GM12878 (cell line): Measurements from ENCODE around the gene GSAP. TPM values are rescaled to one million over a fixed set of nuclear protein-coding genes. Genes with fewer than 3 reads are reported as not detected.

ENCODE experiments used
- ATAC-seq: fragments of 200-7000 bp; cut with Tn5 transposase; 3 replicates; pipeline ENCODE4 v1.9.1; 2020; ENCODE audit warnings: mild to moderate bottlenecking, moderate library complexity
- BruUV-seq: library from RNA; stranded (reverse); fragments of 400-500 nt; replicated peaks from 2 replicates; lab custom pipeline; 2021; lab: Mats Ljungman, UMichigan
- CTCF ChIA-PET: fragments of 300-600 bp; sonication (Branson Sonifier 250); formaldehyde crosslinking; extraction: SDS; loops from one replicate; lab custom pipeline; 2021; ENCODE audit warnings: inconsistent platforms; lab: Yijun Ruan, JAX
- POLR2A ChIA-PET: fragments of 350-600 bp; formaldehyde crosslinking; extraction: SDS; loops from one replicate; lab custom pipeline; 2021; ENCODE audit warnings: inconsistent platforms; lab: Charles Lee
- RAD21 ChIA-PET: fragments of 300-600 bp; sonication (Branson Sonifier 250); formaldehyde crosslinking; loops from one replicate; lab custom pipeline; 2023; ENCODE audit warnings: antibody characterized with exemption; ENCODE audit not compliant: unreplicated experiment; lab: Charles Lee
- SMC1A ChIA-PET: fragments of 300-600 bp; sonication (Branson Sonifier 250); formaldehyde crosslinking; loops from one replicate; lab custom pipeline; 2023; ENCODE audit not compliant: unreplicated experiment, uncharacterized antibody; lab: Charles Lee
- DNase-seq: peaks from one replicate; pipeline ENCODE4 v3.0.0-alpha.2; 2011; ENCODE audit warnings: low read depth, low spot score
- FAIRE-seq: peaks from 3 replicates; lab custom pipeline; 2011; peaks lifted over from hg19 to GRCh38; lab: Jason Lieb, UNC
- H2AFZ ChIP-seq: 2 replicates; pipeline ENCODE4 v1.6.0; 2011; ENCODE audit warnings: low read depth, low read length, control low read depth; ENCODE audit not compliant: control insufficient read depth
- H3K27ac ChIP-seq: 2 replicates; pipeline ENCODE4 v1.5.1; 2011; ENCODE audit warnings: control low read depth; ENCODE audit not compliant: control insufficient read depth, insufficient read depth
- H3K27me3 ChIP-seq, 2 experiments: replicated peaks in 1 of 2; 2 replicates each; pipeline versions ENCODE4 v1.6.0 to v1.6.1; 2011; ENCODE audit warnings: low read length in 1 of 2; ENCODE audit not compliant: control insufficient read depth in 2 of 2, insufficient read depth in 2 of 2
- H3K36me3 ChIP-seq, 2 experiments: 2 replicates each; pipeline ENCODE4 v1.5.1; 2011; ENCODE audit warnings: low read length in 1 of 2; ENCODE audit not compliant: control insufficient read depth in 2 of 2, insufficient read depth in 2 of 2
- H3K4me1 ChIP-seq: 2 replicates; pipeline ENCODE4 v1.6.1; 2011; ENCODE audit warnings: mild to moderate bottlenecking, low read length, moderate library complexity, mixed read lengths; ENCODE audit not compliant: control insufficient read depth, insufficient read depth
- H3K4me2 ChIP-seq: 2 replicates; pipeline ENCODE4 v1.6.0; 2011; ENCODE audit warnings: control low read depth; ENCODE audit not compliant: control insufficient read depth, insufficient read depth
- H3K4me3 ChIP-seq: fragments of 200-600 bp; sonication (generic); 2 replicates; pipeline ENCODE4 v1.5.1; 2016
- H3K79me2 ChIP-seq: 2 replicates; pipeline ENCODE4 v1.6.0; 2011; ENCODE audit warnings: low read length; ENCODE audit not compliant: control insufficient read depth, insufficient read depth
- H3K9ac ChIP-seq: 2 replicates; pipeline ENCODE4 v1.8.0; 2011; ENCODE audit warnings: low read length, control low read depth, mixed read lengths; ENCODE audit not compliant: control insufficient read depth, insufficient read depth
- H3K9me3 ChIP-seq: replicated peaks from 3 replicates; pipeline ENCODE4 v1.5.1; 2011; ENCODE audit warnings: mild to moderate bottlenecking, low read length; ENCODE audit not compliant: control insufficient read depth, insufficient read depth
- H4K20me1 ChIP-seq: 2 replicates; pipeline ENCODE4 v1.6.0; 2011; ENCODE audit not compliant: control insufficient read depth, insufficient read depth
- IRF3 ChIP-seq: fragments of 450-650 bp; IDR thresholded peaks from 2 replicates; pipeline ENCODE4 v1.6.1; 2014; ENCODE audit warnings: mild to moderate bottlenecking
- MTA2 ChIP-seq: fragments of 450-650 bp; IDR thresholded peaks from 2 replicates; pipeline ENCODE4 v1.6.1; 2016; ENCODE audit warnings: low read depth, mild to moderate bottlenecking, moderate library complexity
- MTA3 ChIP-seq: IDR thresholded peaks from 2 replicates; pipeline ENCODE4 v1.6.1; 2012; ENCODE audit warnings: low read length, inconsistent platforms, borderline replicate concordance
- PKNOX1 ChIP-seq: fragments of 450-650 bp; IDR thresholded peaks from 2 replicates; pipeline ENCODE4 v1.6.1; 2016; ENCODE audit warnings: mild to moderate bottlenecking
- RAD21 ChIP-seq: IDR thresholded peaks from 2 replicates; pipeline ENCODE4 v1.6.1; 2011; ENCODE audit warnings: mild to moderate bottlenecking, low read depth, low read length, moderate library complexity; ENCODE audit not compliant: insufficient read depth
- RFX5 ChIP-seq: IDR thresholded peaks from 2 replicates; pipeline ENCODE4 v1.6.1; 2011; ENCODE audit warnings: low read depth, low read length, improper control_type of control experiment
- TCF12 ChIP-seq: IDR thresholded peaks from 2 replicates; pipeline ENCODE4 v1.6.1; 2011; ENCODE audit warnings: low read depth, mild to moderate bottlenecking, low read length
- ZNF207 ChIP-seq: fragments of 450-650 bp; IDR thresholded peaks from 2 replicates; pipeline ENCODE4 v1.6.1; 2014; ENCODE audit warnings: antibody characterized with exemption, mild to moderate bottlenecking, borderline replicate concordance
- in situ Hi-C: fragments of 300-500 bp; cut with MboI; formaldehyde crosslinking; loops from 9 replicates; pipeline ENCODE4 v1.14.3; 2018; ENCODE audit warnings: mixed read lengths
- intact Hi-C: fragments of 100-400 bp; cut with micrococcal nuclease; formaldehyde crosslinking; loops from one replicate; pipeline ENCODE4 v1.14.2; 2022; ENCODE audit not compliant: unreplicated experiment
- polyA plus RNA-seq, 11 experiments: library from polyadenylated mRNA; depleted of rRNA in 4 of 11; unstranded in 6 of 11; stranded (reverse) in 5 of 11; fragments of >200 nt; fragmentation: Nextera tagmentation in 4 of 11; fragmentation: Illumina TruSeq in 1 of 11; extraction: Ambion mirVana in 4 of 11; extraction: Trizol in 1 of 11; gene quantifications; 1 replicate in 1 of 11; 2 replicates in 10 of 11; pipeline versions ENCODE4 v1.2.1 to v1.2.3, GENCODE V29; 2011 to 2016; ENCODE audit warnings: inconsistent platforms in 2 of 11, missing spikeins in 2 of 11, low read depth in 1 of 11
- total RNA-seq, 4 experiments: library from RNA; depleted of rRNA in 3 of 4; stranded (reverse); fragments of >200 nt in 3 of 4; fragmentation: Illumina TruSeq in 1 of 4; extraction: Trizol in 1 of 4; gene quantifications; 2 replicates each; pipeline versions ENCODE4 v1.2.1 to v1.2.3, GENCODE V29; 2013 to 2021
- TF ChIP-seq, protein P1 (sequence below): IDR thresholded peaks from 2 replicates; pipeline ENCODE4 v1.6.1; 2012; ENCODE audit warnings: low read depth, low read length, improper control_type of control experiment

Gene GSAP
- total and polyA plus RNA-seq, 10 of the 15 experiments (the other 5 are each of a cell fraction or from before 2014, with no cell fraction given), result 6.6 to 38.1 (median 21.8) TPM

GRCh38 chr7:77413861-77414424, 2.2 kb downstream of the GSAP start:
- no peak for FAIRE-seq

More at GRCh38 chr7:77413861-77414424, 2.2 kb downstream of the GSAP start:
- TF ChIP-seq TCF12 (no peak), MTA2 (no peak), RAD21 (no peak), PKNOX1 (no peak), ZNF207 (no peak), RFX5 (no peak), IRF3 (no peak), MTA3 (no peak)
- TF ChIP-seq, protein P1, sequence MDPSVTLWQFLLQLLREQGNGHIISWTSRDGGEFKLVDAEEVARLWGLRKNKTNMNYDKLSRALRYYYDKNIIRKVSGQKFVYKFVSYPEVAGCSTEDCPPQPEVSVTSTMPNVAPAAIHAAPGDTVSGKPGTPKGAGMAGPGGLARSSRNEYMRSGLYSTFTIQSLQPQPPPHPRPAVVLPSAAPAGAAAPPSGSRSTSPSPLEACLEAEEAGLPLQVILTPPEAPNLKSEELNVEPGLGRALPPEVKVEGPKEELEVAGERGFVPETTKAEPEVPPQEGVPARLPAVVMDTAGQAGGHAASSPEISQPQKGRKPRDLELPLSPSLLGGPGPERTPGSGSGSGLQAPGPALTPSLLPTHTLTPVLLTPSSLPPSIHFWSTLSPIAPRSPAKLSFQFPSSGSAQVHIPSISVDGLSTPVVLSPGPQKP, result no peak
- Histone ChIP-seq H3K36me3 (no peaks in the 10 kb centered on the region), H2AFZ (no peak overlapping the region), H3K4me2 (peak overlapping the region; percentile 21), H3K9me3 (no peaks in the 10 kb centered on the region), H4K20me1 (no peaks in the 10 kb centered on the region), H3K9ac (no peak overlapping the region; the same call in 1 of the 2 replicates), H3K79me2 (no peaks in the 10 kb centered on the region; the same call in none of the 2 replicates), H3K4me3 (peak overlapping the region; percentile 40; the same call in 1 of the 2 replicates), H3K27me3 (no peaks in the 10 kb centered on the region), H3K4me1 (peaks cover 4% of the 10 kb centered on the region; the same call in 1 of the 2 replicates), H3K27ac (peak overlapping the region; percentile 36)
- ChIA-PET CTCF (interaction anchor here (0.7 to 9.2 kb wide), 10 partner anchors 9 to 185 kb away, joined by 3 to 59 read pairs (median 4); no protein-coding TSS in a partner anchor), RAD21 (interaction anchor here (0.8 to 6.8 kb wide), 21 partner anchors 9 to 292 kb away, joined by 3 to 32 read pairs (median 4); partner anchors contain the start of genes CCDC146, FGL2 and PTPN12), POLR2A (interaction anchor here (0.6 to 2.6 kb wide), 12 partner anchors 11 to 142 kb away, joined by 3 to 15 read pairs (median 4); no protein-coding TSS in a partner anchor), SMC1A (interaction anchor here (0.6 to 6.2 kb wide), 35 partner anchors 11 to 315 kb away, joined by 3 to 68 read pairs (median 5); no protein-coding TSS in a partner anchor)
- intact Hi-C loops (loop anchor here (2.0 kb wide), 2 partner anchors 21 to 125 kb away; no protein-coding TSS in a partner anchor), in situ Hi-C loops (no loop called here)
- ATAC-seq (no peak), DNase-seq (no peak)
- no TSS peak for BruUV-seq
